Erythroblast (primary cell): Measurements from ENCODE around the gene FRMD4A.

Experiments used
- DNase-seq, 2 experiments: peaks; one replicate each; lab custom pipeline; 2025; lab: John Stamatoyannopoulos, UW
- GATA1 ChIP-seq: IDR thresholded peaks from 2 replicates; pipeline ENCODE4 v1.6.1; 2011; ENCODE audit warnings: low read depth, mild to moderate bottlenecking, control low read depth, low read length, moderate library complexity
- POLR2A ChIP-seq: IDR thresholded peaks from 2 replicates; pipeline ENCODE4 v1.6.1; 2011; ENCODE audit warnings: mild to moderate bottlenecking, low read length

The FRMD4A gene

DNA sequence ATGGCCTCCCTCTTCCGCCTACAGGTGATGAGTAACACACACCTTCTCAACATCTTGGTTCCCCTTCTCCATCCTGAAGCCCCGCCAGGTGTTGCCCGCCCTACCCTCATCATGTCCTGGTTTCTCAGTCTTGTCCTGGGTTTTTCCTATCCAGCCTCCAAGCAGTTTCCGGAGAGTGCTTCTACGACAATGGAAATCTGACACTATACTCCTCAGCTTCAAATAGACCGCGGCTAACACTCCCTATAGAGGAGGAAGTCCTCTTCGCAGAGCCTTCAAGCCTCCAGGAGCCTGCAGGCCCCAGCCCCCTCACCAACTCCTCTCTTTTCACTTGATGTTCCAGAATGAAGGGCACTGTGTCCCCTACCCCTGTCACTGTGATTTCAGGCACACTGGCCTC, 596.6 kb downstream of the FRMD4A start:
- TF ChIP-seq GATA1 (no peak), POLR2A (no peak)
- no peak for DNase-seq

DNA sequence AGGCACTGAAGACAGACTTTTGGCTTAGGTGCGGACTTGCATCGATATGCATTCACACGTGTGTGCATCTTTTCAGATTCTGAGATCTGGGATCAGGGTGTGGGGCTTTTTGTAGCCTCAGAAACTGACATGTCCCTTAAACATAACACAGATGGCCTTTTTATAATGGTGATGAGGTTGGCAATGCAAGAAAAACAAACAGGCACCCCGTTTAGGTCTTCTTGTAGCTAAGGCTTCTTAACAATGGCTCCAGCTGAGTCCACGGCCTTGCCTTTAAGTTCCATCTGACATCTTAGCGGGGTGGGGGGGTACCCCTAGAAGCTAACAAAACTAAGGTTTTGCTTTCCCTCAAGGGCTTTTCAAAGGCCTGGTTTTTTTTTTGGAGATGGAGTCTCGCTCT, 597.7 kb downstream of the FRMD4A start:
- no peak for DNase-seq
- TF ChIP-seq GATA1: no peak
- no peak for TF ChIP-seq POLR2A

GRCh38 chr10:13732465-13732881, 598.3 kb downstream of the FRMD4A start:
- no peak for DNase-seq
- TF ChIP-seq GATA1 (no peak), POLR2A (no peak)

DNA sequence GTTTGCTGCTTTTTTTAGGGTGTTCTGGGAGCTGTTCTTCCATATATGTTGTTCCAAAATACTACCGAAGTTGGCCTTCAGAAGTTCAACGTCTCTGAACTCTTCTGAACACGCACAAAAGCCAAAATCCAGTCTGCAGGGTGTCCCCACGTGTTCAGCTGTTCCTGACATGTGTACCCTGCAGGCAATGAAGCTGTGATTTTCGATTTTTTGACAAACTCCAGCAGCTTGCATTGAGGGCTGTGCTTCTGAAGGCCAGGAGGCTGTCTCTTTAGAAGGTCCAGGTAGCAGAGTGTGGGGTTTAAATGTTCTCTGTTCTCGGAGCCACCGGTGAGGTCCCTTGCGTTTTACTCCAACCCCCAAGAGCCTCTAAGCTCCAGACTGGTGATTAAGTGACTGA, 598.9 kb downstream of the FRMD4A start:
- DNase-seq: no peak
- TF ChIP-seq GATA1 (no peak), POLR2A (no peak)

DNA sequence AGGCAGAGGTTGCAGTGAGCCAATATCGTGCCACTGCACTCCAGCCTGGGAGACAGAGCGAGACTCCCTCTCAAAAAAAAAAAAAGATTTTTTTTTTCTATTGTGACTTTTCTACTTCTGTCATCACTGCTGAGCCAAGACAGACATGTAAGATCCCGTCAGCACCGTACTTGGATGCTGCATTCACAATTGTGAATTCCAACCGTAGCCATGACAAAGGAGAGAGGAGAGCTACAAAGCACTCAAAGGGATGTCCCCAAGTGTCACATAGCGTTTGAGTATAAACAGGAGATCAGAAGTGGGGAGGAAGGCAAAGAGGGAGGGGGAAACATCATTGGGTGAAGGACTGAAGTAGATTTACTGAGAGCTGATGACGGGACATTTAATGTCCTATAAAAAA, 599.8 kb downstream of the FRMD4A start:
- DNase-seq: no peak
- TF ChIP-seq POLR2A (no peak), GATA1 (no peak)

- no peak for DNase-seq
- TF ChIP-seq GATA1: no peak
- no peak for TF ChIP-seq POLR2A
Measured at GRCh38 chr10:13730306-13730652, 600.4 kb downstream of the FRMD4A start.

GRCh38 chr10:13729586-13730305, 601.0 kb downstream of the FRMD4A start:
- TF ChIP-seq GATA1 (no peak), POLR2A (no peak)

GRCh38 chr10:13728898-13729535, 601.7 kb downstream of the FRMD4A start:
- no peak for DNase-seq
- TF ChIP-seq POLR2A (no peak), GATA1 (no peak)

More at GRCh38 chr10:13729586-13730305, 601.0 kb downstream of the FRMD4A start:
- no peak for DNase-seq

DNA sequence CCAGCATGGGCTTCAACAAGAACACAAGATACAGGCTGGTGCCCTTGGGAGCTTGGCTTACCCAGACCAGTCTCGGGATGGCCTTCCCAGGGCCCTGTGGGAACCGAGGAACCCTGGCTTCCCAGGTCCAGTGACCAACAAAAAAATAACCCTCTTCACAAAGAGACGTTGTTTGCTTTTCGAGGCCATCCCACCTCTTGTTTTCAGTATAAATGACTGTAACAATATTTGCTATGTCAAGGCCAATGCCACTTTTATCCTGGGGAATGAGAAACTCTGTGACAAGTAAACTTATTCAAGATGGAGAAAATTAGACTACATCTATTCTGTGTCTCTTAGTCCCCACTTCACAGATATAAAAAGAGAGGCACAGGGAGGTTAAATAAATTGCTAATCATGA, 605.1 kb downstream of the FRMD4A start:
- TF ChIP-seq POLR2A: no peak
- no peak for TF ChIP-seq GATA1
- DNase-seq: no peak

GRCh38 chr10:13724484-13724883, 606.2 kb downstream of the FRMD4A start:
- TF ChIP-seq GATA1 (no peak), POLR2A (no peak)
- DNase-seq: no peak

DNA sequence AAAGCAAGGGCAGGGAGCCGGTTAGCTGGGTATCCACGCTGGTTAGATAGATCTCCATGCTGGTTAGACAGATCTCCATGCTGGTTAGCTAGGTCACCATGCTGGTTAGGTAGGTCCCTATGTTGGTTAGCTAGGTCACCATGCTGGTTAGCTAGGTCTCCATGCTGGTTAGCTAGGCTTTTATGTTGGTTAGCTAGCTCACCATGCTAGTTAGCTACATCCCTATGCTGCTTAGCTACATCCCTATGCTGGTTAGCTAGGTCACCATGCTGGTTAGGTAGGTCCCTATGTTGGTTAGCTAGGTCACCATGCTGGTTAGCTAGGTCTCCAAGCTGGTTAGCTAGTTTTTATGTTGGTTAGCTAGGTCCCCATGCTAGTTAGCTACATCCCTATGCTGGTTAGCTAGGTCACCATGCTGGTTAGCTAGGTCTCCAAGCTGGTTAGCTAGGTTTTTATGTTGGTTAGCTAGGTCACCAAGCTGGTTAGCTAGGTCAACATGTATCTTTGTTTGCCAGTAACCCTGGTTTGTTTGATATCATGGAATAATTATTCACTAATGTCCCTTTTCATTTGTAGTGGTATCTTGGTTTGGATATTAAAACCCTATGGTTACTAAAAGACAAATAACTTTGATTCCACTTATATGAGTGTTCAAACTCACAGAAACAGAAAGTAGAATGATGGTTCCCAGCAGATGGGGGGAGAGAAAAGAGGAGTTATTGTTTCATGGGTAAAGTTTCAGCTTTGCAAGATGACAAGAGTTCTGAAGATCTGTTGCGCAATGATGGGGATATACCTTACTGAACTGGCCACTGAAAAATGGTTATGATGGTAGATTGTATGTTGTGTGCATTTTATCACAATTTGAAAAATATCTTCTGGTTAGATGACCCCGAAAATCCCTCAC, 607.7 kb downstream of the FRMD4A start:
- no peak for TF ChIP-seq POLR2A
- TF ChIP-seq GATA1: no peak
- DNase-seq: no peak

- TF ChIP-seq GATA1 (no peak), POLR2A (no peak)
- no peak for DNase-seq
Measured at GRCh38 chr10:13721486-13721885, 609.2 kb downstream of the FRMD4A start.

- TF ChIP-seq GATA1 (no peak), POLR2A (no peak)
- DNase-seq: no peak
Measured at GRCh38 chr10:13720699-13721098, 610.0 kb downstream of the FRMD4A start.

- DNase-seq: no peak
- TF ChIP-seq GATA1: no peak
- no peak for TF ChIP-seq POLR2A
Measured at GRCh38 chr10:13719425-13719824, 611.3 kb downstream of the FRMD4A start.
